HG02938 (cell line): ENCODE measurements around the gene GALNT2.
A peak's percentile ranks its signal among the peaks of the same experiment; 100 is the strongest.

Experiments
- ATAC-seq: cut with Tn5 transposase; IDR thresholded peaks from one replicate; pipeline ENCODE4 v1.9.1; 2021; ENCODE audit warnings: mild to moderate bottlenecking, moderate library complexity; ENCODE audit not compliant: unreplicated experiment

Gene GALNT2

DNA sequence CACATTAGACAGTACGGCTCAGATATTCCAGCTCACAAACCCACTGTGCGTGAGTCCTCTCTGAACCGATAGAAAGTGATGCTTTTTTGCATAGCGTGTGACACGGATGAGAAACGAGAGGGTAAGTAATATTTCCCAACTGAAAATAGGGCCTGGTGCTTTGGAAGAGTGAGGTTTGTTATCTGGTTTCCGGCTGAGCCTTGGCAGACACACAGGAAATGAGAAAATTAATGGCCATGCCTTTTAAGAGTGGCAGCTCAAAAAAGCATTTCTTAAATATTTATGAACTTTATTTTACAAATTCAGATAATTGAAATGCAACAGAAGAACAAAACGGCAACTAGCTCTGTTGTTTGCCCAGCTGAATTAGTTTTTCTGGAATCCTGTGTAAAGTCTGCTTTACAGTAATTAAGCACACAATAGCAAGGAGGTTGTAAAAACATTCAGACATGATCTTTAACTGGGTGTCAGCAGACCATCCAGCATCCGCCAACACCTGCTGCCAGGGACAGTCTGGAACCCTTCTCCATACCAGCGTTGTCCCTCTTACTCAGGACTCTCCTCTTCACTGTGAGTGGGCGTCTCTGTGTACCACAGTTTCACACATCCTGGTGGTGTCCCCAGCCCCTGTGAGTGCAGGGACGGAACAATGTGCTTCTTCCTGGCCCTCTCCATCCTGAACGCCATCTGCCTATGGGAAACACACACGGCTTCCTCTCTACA is 203.7 kb downstream of the GALNT2 start:
- ATAC-seq = peak; percentile 75

DNA sequence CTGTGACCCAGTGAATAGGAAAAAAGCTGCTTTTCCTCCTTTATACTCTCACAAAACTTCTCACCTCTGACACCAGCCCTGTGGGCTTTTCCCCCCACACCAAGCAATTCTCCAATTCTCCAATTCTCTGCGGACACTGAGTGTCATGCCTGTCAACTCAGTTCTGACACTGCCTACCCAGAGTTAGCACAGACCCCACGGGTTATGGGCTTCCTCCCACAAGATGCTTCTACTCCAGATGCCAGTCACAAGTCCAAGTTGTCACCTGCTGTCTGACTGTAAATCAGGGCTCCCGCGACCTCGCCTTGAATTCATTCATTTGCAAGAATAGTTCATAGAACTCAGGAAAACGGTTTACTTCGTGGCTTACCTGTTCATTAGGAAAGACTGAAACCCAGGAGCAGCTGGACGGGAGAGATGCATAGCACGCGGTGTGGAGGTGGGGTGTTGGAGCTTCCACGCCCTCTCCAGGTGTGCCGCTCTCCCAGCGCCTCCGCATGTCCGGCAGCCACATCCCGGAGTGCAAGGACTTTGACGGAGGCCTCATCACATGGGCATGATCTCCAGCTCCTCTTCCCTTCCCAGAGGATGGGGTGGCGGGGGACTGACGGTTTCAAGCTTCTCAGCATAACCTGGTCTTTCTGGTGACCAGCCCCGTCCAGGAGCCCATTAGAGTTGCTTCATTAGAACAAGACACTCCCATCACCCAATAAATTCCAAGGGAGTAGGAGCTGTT is 204.4 kb downstream of the GALNT2 start:
- no peak for ATAC-seq

DNA sequence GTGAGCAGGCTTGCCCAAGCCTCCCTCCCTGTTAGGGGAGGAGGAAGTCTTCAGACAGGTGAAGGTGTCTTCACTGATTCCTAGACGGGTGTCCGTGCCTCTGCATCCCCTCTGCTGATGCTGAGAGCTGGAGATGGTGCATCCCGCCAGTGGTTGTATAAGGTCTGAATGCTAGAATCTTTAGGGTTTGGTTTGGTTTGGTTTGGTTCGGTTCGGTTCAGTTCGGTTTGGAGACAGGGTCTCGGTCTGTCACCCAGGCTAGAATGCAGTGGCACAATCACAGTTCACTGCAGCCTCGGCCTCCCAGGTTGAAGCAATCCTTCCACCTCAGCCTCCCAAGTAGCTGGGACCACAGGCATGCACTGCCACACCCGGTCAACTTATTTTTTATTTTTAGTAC is 205.5 kb downstream of the GALNT2 start:
- ATAC-seq = no peak

DNA sequence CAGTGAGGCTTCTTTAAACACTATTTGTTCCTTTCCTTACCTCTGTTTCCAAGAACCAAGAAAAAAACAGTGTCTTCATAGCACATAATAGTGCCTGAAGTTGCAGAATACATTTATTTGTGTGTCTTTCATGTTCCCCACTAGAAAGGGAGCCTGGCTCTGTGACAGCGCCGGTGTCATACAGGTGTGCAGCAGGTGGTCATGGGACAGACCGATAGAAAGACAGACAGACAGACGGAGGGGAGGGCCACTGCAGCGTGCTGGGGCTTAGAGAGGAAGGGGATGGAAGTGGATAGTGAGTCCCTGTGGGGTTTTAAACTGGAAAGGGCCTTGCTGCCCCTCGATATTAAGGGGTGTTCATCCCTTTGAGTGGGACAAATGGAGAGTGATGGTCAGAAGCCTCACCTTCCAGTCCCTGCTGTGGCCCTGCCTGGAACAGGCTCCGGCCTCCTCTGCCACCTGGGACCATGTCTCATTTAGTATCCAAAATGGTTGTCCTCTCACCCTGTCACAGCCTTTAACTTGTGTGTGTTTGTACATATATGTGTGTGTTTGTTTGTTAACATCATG is 206.2 kb downstream of the GALNT2 start:
- no peak for ATAC-seq

GRCh38 chr1:230274254-230274653 is 207.2 kb downstream of the GALNT2 start:
- ATAC-seq = no peak

DNA sequence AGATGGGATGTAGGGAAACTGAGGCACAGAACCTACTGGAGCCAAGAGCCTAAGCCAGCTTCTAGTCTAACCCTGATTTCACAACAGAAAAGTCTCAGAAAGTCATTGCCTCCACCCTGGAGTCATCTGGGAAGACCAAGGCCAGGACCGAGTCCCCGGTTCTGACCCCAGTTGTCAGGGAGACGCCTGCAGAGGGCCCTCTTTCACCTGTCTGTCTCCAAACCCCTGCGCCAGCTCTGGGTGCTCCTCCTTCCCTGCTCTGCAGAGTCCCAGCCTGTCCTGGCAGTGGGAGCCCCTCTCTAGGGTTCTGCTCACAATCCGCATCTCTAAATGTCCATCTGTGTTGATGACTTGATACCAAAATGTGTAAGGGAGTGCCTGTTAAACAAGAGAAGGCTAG is 209.4 kb downstream of the GALNT2 start:
- no peak for ATAC-seq

DNA sequence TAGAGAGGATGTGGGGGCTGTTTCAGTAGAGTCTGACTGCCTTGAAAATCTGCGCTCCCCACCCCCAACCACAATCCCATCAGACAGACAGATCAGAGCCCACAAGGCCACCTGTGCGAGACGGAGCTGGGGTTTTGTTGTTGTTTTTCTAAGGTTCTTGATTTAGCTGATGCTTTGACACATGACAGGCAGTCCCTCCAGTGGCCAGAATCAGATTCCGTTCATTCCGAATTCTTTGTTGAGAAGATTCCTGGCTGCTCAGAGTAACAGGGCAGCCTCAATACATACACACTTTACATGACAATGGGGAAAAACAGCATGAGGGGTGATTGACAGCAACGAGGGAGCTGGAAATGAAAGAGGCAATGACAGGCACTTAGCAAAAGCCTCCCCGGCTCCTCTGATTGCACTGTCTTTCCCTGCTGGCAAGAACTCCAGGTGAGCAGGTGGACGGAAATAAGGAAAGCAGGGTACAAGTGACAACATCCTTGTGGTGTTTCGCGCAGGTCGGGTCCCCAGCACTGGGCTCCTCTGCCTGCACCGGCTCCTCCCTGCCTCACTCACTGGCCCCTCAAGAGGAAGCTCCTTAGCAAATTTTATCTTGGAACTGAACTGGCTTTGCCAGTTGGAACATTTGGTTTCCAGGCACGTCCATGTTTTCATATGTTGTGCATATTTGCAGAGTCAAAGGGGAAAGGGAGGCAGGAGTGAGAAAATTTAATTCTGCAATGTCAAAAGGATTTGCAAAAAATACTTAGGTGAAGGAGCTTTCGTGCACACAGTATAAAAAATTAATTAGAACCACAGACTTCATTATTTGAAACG is 210.4 kb downstream of the GALNT2 start:
- no peak for ATAC-seq

- no peak for ATAC-seq
These were observed 211.3 kb downstream of the GALNT2 start for GRCh38 chr1:230278376-230278775.

DNA sequence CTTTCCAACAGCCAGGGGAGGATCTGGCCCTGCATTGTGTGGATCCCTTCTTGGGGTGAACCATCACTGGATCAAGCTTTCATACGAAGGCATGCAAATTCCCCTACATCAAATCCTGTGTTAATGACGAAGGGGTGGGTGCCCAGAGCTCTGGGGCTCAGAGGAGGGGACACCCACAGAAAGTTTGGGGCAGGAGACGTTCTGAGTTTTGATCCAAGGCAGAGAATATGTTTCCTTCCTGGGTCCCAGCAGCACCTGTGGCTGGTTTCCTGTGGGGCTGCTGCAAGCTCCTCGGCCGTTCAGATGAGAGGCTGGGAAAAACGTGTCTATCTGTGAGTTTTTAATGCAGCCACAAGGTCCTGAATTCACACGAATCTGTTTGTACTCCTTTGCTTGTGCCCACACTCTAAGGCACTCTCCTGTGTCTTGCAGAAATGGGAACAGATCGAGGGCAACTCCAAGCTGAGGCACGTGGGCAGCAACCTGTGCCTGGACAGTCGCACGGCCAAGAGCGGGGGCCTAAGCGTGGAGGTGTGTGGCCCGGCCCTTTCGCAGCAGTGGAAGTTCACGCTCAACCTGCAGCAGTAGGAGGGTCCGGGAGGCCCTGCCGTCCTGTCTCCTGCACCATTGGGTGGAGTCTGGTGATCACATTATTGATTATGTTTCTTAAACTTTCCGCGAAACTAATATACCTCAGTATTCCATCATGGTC is 212.0 kb downstream of the GALNT2 start:
- ATAC-seq = no peak

GRCh38 chr1:230279583-230279945 is 212.5 kb downstream of the GALNT2 start:
- ATAC-seq = no peak

DNA sequence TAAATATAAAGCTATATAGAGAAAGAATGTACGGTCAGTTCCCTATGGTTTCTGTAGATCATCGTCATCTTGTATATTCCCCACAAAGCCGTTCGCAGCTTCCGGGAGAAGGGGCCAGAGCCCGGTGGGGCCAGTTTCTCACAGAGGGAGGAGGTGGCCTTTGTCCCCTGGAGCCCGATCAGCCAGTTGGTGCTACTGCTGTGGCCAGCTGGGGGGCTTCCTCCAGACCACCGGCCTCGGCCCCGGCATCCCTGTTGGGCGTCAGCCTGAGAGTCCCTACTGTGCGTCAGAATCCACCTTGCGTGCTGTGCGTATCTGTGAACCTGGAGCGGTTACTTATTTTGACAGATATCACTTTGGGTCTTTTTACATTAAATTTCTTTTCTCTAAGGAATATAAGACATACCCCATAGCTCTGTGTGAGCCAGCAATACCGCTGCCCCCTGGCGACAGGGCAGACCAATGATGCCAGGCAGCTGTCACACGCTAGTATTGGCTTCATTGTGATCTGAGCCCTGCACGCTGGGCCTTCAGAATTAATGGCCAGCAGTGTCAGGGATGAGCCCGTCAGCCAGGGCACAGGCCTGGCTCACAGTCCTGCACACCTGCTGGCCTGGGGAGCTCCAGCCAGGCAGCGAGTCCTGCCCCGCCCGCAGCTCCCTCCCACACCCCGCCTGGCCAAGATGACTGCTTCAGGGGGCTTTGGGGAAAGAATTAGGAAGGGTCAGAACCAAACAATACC is 213.2 kb downstream of the GALNT2 start:
- no peak for ATAC-seq

- no peak for ATAC-seq
These were observed 213.9 kb downstream of the GALNT2 start for GRCh38 chr1:230280906-230281413.

DNA sequence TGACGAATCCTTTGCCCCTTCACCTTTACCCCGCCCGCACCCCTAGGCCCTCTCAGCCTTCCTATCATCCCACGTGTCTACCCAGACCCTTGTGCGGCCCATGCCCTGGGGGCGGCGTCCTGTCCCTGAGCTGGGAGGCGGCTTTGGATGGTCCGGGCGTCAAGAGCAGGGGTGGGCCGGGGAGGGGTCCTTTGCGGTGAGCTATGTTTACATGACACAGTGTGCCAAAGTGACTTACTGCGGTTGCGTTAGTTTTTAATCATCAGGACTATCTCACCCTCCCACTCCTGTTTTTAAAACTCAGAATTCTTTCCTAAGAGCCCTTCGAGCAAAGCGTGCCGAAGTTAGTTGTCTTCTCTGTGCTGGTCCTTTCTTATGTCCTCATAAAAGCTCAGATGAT is 214.5 kb downstream of the GALNT2 start:
- no peak for ATAC-seq

- ATAC-seq = no peak
These were observed 215.1 kb downstream of the GALNT2 start for GRCh38 chr1:230282157-230282556.

GRCh38 chr1:230283678-230284077 is 216.6 kb downstream of the GALNT2 start:
- no peak for ATAC-seq

- no peak for ATAC-seq
These were observed 217.9 kb downstream of the GALNT2 start for GRCh38 chr1:230284891-230285290.

DNA sequence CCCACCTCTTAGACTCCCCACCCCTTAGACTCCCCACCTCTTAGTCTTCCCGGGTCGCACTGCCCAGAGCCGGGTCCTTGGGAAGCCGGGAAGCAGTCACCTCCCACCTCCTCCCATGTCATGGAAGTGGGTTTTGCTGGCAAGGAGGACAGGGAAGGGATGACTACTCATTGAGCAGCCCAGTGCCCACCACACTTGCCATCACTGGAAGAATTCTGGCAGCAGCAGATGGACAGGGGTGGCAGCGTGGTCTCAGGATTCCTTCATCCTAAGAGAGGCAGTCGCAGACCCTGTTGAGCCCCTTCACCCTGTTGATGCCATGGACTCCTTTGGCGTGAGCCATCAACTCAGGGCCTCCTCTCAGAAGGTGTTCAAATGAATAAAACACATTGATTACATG is 218.3 kb downstream of the GALNT2 start:
- no peak for ATAC-seq

GRCh38 chr1:230286166-230286889 is 219.3 kb downstream of the GALNT2 start:
- ATAC-seq = no peak

- ATAC-seq = no peak
These were observed 219.8 kb downstream of the GALNT2 start for GRCh38 chr1:230286890-230287269.
